ENCODE measurements around the gene PHKB. TPM values are rescaled to one million over a fixed set of nuclear protein-coding genes. Genes with fewer than 3 reads are reported as not detected.

PHKB gene
- total RNA-seq, 4 donors from 2014 or later: 19.8 to 29.6 (median 25.2) TPM

DNA sequence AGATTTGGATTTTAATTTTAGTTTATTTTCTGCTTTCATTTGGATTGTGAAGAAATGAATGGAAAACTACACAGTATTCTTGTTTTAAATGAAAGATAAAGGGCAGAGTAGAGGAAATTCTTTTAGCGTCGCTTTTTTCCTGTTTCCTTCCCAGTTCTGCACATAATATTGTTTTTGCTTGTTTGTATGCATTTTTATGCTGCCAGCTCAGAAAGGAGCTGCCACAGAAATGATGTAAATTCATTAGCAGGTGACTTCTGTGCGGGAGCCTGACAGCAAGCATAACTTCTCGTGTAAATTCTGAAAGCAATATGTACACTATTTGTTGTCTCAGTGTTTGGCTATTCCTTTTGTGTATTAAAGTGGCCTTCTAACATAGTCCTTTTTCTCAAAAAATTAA, 234.6 kb downstream of the PHKB start:
- intact Hi-C loops (cut with DNase I; ENCODE audit: low total_unique reads): no loop called here
- WGBS, 2 donors: 92 to 94% methylated on average over 4 of the region's 4 CpGs

DNA sequence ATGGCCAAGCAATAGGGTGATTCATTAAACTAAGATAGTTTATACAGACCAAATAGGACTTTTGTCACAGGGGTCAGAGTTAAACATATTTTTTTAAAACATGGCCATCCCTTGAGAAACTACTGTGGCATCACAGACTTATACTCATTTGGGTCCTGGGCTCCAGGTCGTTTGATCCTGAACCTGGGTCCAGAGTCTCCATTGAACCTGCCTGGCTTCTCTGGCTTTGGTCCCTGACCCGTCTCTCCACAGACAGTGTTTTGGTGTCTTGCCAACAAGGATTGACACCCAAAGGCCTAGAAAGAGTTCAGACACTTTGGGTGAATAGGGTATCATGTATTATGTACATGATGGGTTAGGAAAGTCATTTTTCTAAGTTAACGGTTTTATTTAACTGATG, 236.7 kb downstream of the PHKB start:
- no peak overlapping the region for H3K4me3 ChIP-seq (ENCODE audit: low read depth, poor library complexity, severe bottlenecking)
- intact Hi-C loops (cut with DNase I; ENCODE audit: low total_unique reads): no loop called here
- DNase-seq (ENCODE audit: low spot score in 2 of 2): no peak
- WGBS, 2 donors: 89 to 91% methylated on average over 3 of the region's 3 CpGs
- TF ChIP-seq, protein P1, sequence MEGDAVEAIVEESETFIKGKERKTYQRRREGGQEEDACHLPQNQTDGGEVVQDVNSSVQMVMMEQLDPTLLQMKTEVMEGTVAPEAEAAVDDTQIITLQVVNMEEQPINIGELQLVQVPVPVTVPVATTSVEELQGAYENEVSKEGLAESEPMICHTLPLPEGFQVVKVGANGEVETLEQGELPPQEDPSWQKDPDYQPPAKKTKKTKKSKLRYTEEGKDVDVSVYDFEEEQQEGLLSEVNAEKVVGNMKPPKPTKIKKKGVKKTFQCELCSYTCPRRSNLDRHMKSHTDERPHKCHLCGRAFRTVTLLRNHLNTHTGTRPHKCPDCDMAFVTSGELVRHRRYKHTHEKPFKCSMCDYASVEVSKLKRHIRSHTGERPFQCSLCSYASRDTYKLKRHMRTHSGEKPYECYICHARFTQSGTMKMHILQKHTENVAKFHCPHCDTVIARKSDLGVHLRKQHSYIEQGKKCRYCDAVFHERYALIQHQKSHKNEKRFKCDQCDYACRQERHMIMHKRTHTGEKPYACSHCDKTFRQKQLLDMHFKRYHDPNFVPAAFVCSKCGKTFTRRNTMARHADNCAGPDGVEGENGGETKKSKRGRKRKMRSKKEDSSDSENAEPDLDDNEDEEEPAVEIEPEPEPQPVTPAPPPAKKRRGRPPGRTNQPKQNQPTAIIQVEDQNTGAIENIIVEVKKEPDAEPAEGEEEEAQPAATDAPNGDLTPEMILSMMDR (IDR thresholded peaks at IDR 0.05): no peak
- TF ChIP-seq POLR2A (IDR thresholded peaks at IDR 0.05): no peak

More for the DNA sequence above, 234.6 kb downstream of the PHKB start:
- DNase-seq (ENCODE audit: low spot score in 2 of 2): no peak
- no peak overlapping the region for H3K4me3 ChIP-seq (ENCODE audit: low read depth, poor library complexity, severe bottlenecking)
- no peak for TF ChIP-seq POLR2A (IDR thresholded peaks at IDR 0.05)
- TF ChIP-seq, protein P1 (IDR thresholded peaks at IDR 0.05): no peak

- intact Hi-C loops (cut with DNase I; ENCODE audit: low total_unique reads): no loop called here
- no peak overlapping the region for H3K4me3 ChIP-seq (ENCODE audit: low read depth, poor library complexity, severe bottlenecking)
- WGBS, 2 donors: 86 to 88% methylated on average over 5 of the region's 5 CpGs
- no peak for TF ChIP-seq POLR2A (IDR thresholded peaks at IDR 0.05)
- TF ChIP-seq, protein P1 (IDR thresholded peaks at IDR 0.05): no peak
- DNase-seq (ENCODE audit: low spot score in 2 of 2): no peak
Measured at GRCh38 chr16:47699106-47699505, 238.0 kb downstream of the PHKB start.

DNA sequence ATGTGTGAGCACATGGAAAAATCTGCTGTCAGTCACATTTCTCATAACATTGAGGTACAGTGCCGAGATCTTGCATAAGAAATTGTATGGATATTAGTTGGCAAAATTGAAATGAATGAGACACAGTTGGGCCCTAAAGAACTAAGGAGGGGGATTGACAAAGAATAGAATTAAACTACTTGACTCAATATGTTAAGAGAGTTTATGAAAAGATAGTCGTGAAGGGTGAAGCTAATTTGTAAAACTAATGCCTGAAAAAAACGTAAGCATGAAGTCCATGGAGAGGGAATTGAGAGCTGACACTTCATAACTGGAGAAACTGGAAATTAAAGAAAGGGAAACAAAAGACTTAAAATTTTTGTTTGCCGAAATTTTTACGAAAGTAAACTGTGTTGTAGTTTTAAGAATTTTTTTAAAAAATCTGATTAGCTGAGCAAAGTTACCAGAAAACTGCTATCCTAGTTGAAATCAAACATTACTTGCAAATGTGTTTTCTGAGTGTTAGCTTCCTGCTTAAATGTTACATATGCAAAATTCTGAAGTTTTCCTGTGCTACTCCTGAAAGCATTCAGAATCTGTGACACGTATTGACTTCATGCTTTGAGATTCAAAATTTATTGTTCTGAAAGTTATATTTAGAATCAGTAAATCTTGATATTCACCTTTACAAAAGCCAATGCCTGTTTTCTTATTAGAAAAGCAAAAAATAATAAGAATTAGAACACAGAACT, 239.9 kb downstream of the PHKB start:
- intact Hi-C loops (cut with DNase I; ENCODE audit: low total_unique reads): no loop called here
- no peak overlapping the region for H3K4me3 ChIP-seq (ENCODE audit: low read depth, poor library complexity, severe bottlenecking)
- WGBS, 2 donors: 75 to 76% methylated on average over 6 of the region's 6 CpGs
- DNase-seq (ENCODE audit: low spot score in 2 of 2): no peak
- TF ChIP-seq POLR2A (IDR thresholded peaks at IDR 0.05): no peak
- TF ChIP-seq, protein P1 (IDR thresholded peaks at IDR 0.05): no peak

- no peak for DNase-seq (ENCODE audit: low spot score in 2 of 2)
- TF ChIP-seq, protein P1 (IDR thresholded peaks at IDR 0.05): no peak
- no peak for TF ChIP-seq POLR2A (IDR thresholded peaks at IDR 0.05)
- intact Hi-C loops (cut with DNase I; ENCODE audit: low total_unique reads): no loop called here
- H3K4me3 ChIP-seq (ENCODE audit: low read depth, poor library complexity, severe bottlenecking): no peak overlapping the region
- 80 to 81% methylated on average over 4 of the region's 4 CpGs for WGBS, 2 donors
Measured at GRCh38 chr16:47705266-47705665, 244.1 kb downstream of the PHKB start.

DNA sequence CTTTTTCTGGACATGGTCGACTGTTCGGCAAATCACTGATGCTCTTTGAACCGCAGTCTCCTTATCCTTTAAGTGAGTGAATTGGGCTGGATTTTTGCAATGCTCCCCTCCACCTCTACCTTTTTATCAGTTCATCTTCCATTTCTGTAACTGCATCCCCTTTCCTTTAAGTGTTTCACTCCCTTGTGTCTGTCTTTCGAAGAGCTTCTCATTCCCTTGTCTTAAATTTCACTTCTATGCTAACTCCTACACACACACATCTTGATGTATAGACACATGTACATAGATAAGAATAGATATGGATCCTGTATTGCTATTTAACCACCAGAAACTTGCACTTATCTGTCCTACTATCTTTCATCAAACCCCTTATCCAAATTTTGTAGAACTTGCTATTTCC, 250.7 kb downstream of the PHKB start:
- WGBS, 2 donors: 95 to 97% methylated on average over 4 of the region's 4 CpGs
- TF ChIP-seq, protein P1 (IDR thresholded peaks at IDR 0.05): no peak
- TF ChIP-seq POLR2A (IDR thresholded peaks at IDR 0.05): no peak
- H3K4me3 ChIP-seq (ENCODE audit: low read depth, poor library complexity, severe bottlenecking): no peak overlapping the region
- no peak for DNase-seq (ENCODE audit: low spot score in 2 of 2)
- intact Hi-C loops (cut with DNase I; ENCODE audit: low total_unique reads): no loop called here

All from lower leg skin (tissue), 4 donors.